ENCODE measurements around the gene KCND3.

Gene KCND3

GRCh38 chr1:111779546-111779945 lies 209.9 kb downstream of the KCND3 start:
- FAIRE-seq: no peak

GRCh38 chr1:111778541-111779051 lies 210.9 kb downstream of the KCND3 start:
- no peak for FAIRE-seq
- peak; percentile 34 for DNase-seq (ENCODE audit: low spot score)

More at GRCh38 chr1:111779546-111779945, 209.9 kb downstream of the KCND3 start:
- DNase-seq (ENCODE audit: low spot score): no peak

- FAIRE-seq: no peak
- peak; percentile 35 for DNase-seq (ENCODE audit: low spot score)
These were observed 211.4 kb downstream of the KCND3 start for GRCh38 chr1:111778066-111778465.

DNA sequence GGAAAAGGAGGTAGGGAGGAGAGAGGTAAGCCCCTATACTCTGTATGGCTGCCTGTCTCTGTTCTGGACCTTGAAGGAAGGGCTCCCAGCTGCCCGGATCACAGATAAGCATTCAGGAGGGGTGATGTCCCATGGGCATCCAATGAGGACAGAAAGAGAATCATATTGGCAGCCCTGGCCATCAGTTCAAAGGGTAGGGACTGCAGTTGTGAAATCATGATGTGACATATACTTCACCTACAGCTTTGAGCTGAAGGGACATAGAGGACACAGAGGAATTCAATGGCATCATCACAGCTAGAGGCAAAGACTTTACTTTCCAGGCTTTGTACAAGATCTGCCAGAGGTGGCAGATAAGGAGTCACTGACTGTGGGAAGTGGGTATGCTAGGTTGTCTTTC lies 212.2 kb downstream of the KCND3 start:
- FAIRE-seq: no peak

GRCh38 chr1:111776861-111777260 lies 212.6 kb downstream of the KCND3 start:
- peak; percentile 50 for FAIRE-seq
- DNase-seq (ENCODE audit: low spot score): no peak

More for the DNA sequence above, 212.2 kb downstream of the KCND3 start:
- no peak for DNase-seq (ENCODE audit: low spot score)

- FAIRE-seq (peak; percentile 30), DNase-seq (ENCODE audit: low spot score) (no peak)
These were observed 213.1 kb downstream of the KCND3 start for GRCh38 chr1:111776391-111776790.

GRCh38 chr1:111775966-111776365 lies 213.5 kb downstream of the KCND3 start:
- DNase-seq (ENCODE audit: low spot score) (no peak), FAIRE-seq (no peak)

DNA sequence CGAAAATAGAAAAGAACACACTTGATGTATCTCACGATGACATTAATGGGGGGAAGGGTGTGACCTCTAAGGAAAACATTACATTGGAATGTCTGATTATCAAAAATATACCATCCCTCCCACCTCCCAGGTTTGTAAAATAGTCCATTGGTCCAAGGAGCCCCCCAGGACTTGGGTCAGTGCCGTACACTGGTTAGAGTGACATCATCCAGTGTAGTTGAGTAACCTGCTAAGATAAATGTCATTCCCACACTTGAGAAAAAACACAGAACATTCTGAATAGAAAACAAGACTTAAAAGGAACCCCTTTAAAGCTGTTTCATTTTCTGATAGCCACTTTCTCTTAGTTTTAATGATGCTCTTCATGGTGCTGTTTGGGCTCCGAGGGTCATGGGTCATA lies 218.6 kb downstream of the KCND3 start:
- DNase-seq (ENCODE audit: low spot score) (no peak), FAIRE-seq (no peak)

DNA sequence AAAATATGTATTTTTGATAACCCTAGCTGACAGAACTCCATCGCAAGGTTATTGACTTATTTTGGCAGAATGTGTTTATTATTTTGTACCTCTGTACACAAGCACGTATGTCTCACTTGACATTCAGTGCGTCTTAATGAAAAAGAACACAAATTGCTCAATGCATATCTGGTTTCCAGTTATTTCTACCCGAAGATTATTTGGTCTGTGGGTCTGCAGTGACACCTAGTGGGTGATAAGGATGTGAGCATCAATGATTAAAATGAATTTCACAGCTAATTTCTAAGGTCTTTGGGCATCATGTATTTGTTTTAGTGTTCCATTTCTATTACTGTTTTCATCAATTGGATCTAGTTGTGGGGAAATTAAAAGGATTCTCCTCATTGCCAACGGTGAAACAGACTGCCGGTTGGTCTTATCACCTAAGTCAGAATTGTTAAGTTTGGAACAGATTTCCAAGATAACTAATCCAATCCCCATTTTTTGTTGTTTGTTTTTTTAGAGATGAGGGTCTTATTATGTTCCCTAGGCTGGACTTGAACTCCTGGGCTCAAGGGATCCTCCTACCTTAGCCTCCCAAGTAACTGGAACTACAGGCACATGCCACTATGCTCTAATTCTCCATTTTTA lies 219.8 kb downstream of the KCND3 start:
- FAIRE-seq (peak; percentile 35), DNase-seq (ENCODE audit: low spot score) (peak; percentile 52)

- DNase-seq (ENCODE audit: low spot score): no peak
- no peak for FAIRE-seq
These were observed 220.8 kb downstream of the KCND3 start for GRCh38 chr1:111768625-111769024.

DNA sequence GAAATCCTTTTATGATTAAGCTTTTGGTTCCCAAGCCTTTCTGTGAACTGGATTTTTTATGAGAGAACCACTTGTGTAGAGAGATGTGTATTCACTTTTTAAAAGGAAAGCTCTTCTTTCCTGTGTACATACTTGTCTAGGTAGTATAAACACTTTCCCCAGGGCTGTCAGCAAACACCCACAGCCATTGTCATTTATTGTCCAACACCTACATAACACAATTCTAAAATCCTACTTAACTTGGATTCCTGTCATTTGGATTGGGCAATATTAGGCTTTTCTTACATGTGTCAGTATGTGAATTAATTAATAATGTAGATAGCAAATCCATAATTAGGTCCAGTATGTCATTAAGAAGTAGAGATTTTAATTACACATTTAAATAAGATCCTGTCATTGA lies 221.4 kb downstream of the KCND3 start:
- FAIRE-seq: no peak

DNA sequence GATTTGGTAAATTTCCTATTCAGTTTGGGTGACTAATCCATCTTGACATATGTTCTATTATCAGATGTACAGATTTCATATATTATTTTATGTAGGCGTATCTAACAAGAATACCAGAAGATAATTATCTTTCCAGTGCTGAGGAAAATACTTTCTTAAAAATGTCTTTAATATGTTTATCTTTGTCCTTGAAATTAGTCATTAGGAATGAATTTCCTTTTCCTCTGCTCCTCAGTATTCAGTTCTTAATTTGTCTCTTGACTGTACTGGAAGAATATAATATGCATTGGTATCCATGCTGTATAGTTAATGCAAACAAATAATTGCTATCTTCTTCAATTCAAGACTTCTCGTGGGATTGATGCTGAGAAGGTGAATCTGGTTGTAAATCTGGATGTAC lies 227.1 kb downstream of the KCND3 start:
- FAIRE-seq (no peak), DNase-seq (ENCODE audit: low spot score) (no peak)

More for the DNA sequence above, 221.4 kb downstream of the KCND3 start:
- no peak for DNase-seq (ENCODE audit: low spot score)

DNA sequence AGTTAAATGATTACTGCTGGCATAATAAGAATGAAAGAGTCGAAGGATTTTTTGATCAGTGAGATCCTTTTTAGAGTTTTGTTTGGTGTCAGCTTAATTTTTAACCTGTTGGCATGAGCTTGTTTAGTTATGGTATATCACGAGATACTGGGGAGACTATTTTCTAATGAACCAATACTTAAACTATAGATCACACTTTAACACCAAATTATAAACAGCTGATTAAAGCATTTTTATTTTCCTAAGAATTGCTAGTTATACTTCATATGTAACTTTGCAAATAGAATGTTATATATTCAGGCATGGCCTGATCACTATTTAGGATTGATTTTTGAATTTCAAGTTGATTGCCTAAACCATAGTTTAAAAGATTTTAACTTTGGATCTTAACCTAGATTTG lies 227.8 kb downstream of the KCND3 start:
- FAIRE-seq: no peak
- DNase-seq (ENCODE audit: low spot score): no peak

- FAIRE-seq (no peak), DNase-seq (ENCODE audit: low spot score) (no peak)
These were observed 231.1 kb downstream of the KCND3 start for GRCh38 chr1:111758373-111758772.

DNA sequence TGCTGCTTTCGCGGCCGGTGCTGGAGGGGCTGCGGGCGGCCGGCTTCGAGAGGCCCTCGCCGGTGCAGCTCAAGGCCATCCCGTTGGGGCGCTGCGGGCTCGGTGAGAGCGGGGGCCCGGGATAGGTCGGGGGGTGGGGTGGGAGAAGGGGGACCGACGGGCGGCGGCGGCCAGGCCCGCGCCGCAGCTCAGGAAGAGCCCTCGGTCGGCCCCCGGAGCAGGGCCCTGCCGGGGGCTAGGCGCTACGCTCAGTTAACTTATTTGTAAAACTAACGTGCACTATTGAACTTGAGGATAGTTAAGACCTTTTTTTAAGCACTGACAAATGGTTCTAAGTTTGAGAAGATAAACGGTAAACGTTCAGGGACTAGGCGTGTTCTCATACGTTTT lies 233.3 kb downstream of the KCND3 start:
- FAIRE-seq: no peak
- DNase-seq (ENCODE audit: low spot score): peak; percentile 35

- peak; percentile 98 for DNase-seq (ENCODE audit: low spot score)
- FAIRE-seq: peak; percentile 79
These were observed 233.9 kb downstream of the KCND3 start, which contains the start of gene DDX20 for GRCh38 chr1:111755331-111756123. Gene DDX20 (plus strand): TSS chr1:111755901. CDS start chr1:111755925, 24 bp downstream.

DNA sequence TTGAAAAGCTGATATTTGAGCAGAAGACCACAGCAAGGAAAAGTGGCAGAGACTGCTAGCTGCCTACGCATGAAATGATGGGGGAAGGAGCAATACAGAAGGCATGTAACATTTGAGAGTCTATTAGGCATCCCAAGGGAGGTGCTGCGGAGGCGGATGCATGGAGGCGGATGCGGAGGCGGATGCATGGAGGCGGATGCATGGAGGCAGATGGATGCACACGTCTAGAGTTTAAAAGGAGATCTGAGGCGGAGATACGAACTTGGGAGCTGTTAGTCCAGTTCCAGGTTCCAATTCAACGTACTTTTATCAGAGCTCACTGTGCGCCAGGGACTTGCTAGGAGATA lies 234.5 kb downstream of the KCND3 start:
- no peak for FAIRE-seq
- peak; percentile 67 for DNase-seq (ENCODE audit: low spot score)

DNA sequence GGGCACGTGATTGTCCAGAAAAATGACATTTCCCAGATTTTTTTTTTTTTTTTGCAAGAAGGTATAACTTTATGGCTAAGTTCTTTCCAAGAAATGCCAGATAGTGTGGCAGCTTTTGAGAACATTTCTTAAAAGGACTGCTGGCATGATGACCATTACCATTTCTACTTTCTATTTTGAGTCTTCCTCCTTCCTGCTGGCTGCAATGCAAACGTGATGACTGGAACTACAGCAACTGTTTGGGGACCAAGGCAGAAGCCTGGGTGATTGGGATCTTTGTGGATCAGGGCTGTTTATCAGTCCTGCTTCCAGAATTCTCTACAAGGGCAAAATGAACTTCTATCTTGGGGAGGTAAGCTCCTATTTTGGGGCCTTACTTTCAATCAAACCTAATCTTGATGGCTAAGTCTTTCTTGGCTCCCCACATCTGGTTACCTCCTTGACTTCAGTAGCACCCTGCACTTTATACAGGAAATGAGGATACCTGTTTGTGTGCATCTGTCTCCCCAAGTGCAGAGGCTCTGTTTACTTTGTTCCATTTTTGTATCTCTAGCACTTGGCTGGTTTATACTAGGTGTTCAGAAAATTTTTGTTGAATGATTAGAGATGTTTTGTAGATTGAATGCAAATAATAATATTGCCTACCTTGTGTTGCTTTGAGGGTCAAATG lies 237.4 kb downstream of the KCND3 start:
- no peak for FAIRE-seq

GRCh38 chr1:111750856-111751255 lies 238.6 kb downstream of the KCND3 start:
- FAIRE-seq (no peak), DNase-seq (ENCODE audit: low spot score) (no peak)

More for the DNA sequence above, 237.4 kb downstream of the KCND3 start:
- DNase-seq (ENCODE audit: low spot score): no peak

GRCh38 chr1:111749628-111750027 lies 239.8 kb downstream of the KCND3 start:
- no peak for FAIRE-seq
- no peak for DNase-seq (ENCODE audit: low spot score)

GRCh38 chr1:111747947-111748346 lies 241.5 kb downstream of the KCND3 start:
- FAIRE-seq: no peak

DNA sequence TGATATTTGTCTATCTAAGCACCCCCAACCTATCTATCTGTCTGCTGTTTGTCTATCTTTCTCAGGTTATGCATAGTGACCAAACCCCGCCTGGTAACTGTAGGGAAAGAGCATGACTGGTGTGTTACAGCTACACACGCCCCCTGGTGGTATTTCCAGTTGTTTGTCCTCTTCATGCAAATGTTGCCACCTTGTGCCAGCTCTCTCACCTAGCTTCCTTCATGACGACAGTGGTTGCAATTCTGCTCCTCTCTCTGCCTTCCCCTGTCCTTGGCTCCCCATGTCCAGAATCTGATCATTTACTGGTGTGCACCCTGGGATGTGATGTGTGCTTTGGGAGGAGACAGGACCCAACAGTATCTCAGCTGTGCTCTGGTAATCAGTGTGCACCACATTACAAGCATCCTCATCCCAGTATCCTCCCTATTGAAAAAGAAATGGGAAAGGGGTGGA lies 242.2 kb downstream of the KCND3 start:
- peak; percentile 83 for DNase-seq (ENCODE audit: low spot score)
- FAIRE-seq: peak; percentile 84

More at GRCh38 chr1:111747947-111748346, 241.5 kb downstream of the KCND3 start:
- DNase-seq (ENCODE audit: low spot score): no peak
